Progenitor cell of endocrine pancreas (in vitro differentiated cells): ENCODE results near the gene GMNC. TPM values are rescaled to one million over a fixed set of nuclear protein-coding genes. Genes with fewer than 3 reads are reported as not detected.
A peak's percentile ranks its signal among the peaks of the same experiment; 100 is the strongest.
"Not testable (repeated sequence)": the region's sequence is repeated elsewhere in the genome, so short reads cannot be mapped to it uniquely, and the experiment has no call there.

ENCODE experiments used
- DNase-seq: peaks from one replicate; pipeline ENCODE4 v3.0.0; 2021; ENCODE audit warnings: low spot score; ENCODE audit not compliant: unreplicated experiment
- H3K27ac Mint-ChIP-seq: 2 replicates; pipeline ENCODE4 v1.8.0; 2021; ENCODE audit warnings: mild to moderate bottlenecking, moderate library complexity, mixed read lengths
- H3K27me3 Mint-ChIP-seq: 2 replicates; pipeline ENCODE4 v1.8.0; 2021; ENCODE audit warnings: mixed read lengths
- H3K36me3 Mint-ChIP-seq: 2 replicates; pipeline ENCODE4 v1.8.0; 2022; ENCODE audit warnings: mixed read lengths; ENCODE audit not compliant: insufficient read depth
- H3K4me1 Mint-ChIP-seq: 2 replicates; pipeline ENCODE4 v1.8.0; 2021; ENCODE audit warnings: low read depth, mixed read lengths
- H3K4me3 Mint-ChIP-seq: 2 replicates; pipeline ENCODE4 v1.8.0; 2021; ENCODE audit warnings: low read depth, mild to moderate bottlenecking, moderate library complexity, mixed read lengths
- H3K9me3 Mint-ChIP-seq: 2 replicates; pipeline ENCODE4 v1.8.0; 2021; ENCODE audit warnings: low read depth, mixed read lengths
- total RNA-seq: library from RNA; stranded (reverse); gene quantifications from 2 replicates; pipeline ENCODE4 v1.2.1, GENCODE V29; 2021
- TF ChIP-seq, protein P1 (sequence below): fragments of 200-600 bp; sonication (generic); IDR thresholded peaks from one replicate; pipeline ENCODE4 v1.5.0; 2021; ENCODE audit warnings: antibody characterized with exemption, mild to moderate bottlenecking; ENCODE audit not compliant: unreplicated experiment

GMNC gene
- total RNA-seq, 1 donor from 2014 or later, result not detected

DNA sequence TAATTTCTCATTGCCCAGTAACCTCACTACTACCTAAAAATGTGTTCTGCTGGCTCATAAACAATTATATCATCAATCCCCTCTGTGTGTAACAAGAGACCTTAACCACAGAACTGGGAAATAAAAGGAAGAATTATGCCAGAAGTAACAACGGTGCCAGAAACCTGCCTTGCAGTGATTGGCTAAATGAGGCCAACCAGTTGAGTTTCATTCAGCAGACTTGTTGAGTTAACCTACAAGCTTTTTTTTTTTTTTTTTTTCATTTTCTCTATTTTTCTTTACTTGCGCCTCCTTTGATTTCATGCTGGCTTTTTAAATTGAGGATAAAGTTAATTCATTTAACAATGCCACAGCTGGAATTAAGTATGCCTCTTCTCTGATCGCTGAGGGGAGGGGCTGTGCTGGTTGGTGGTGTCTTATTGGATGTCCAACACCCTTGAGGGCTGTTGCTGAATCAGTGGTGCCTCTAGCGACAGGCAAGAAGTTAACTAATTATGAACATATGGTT, 30.0 kb upstream of the GMNC start:
- H3K4me3 Mint-ChIP-seq, result no peak overlapping the region
- H3K4me1 Mint-ChIP-seq, result no peaks in the 10 kb centered on the region
- H3K27me3 Mint-ChIP-seq, result no peaks in the 10 kb centered on the region
- no peak overlapping the region for H3K27ac Mint-ChIP-seq
- no peak for DNase-seq
- no peaks in the 10 kb centered on the region for H3K36me3 Mint-ChIP-seq
- H3K9me3 Mint-ChIP-seq, result peaks cover 22% of the 10 kb centered on the region
- TF ChIP-seq, protein P1, sequence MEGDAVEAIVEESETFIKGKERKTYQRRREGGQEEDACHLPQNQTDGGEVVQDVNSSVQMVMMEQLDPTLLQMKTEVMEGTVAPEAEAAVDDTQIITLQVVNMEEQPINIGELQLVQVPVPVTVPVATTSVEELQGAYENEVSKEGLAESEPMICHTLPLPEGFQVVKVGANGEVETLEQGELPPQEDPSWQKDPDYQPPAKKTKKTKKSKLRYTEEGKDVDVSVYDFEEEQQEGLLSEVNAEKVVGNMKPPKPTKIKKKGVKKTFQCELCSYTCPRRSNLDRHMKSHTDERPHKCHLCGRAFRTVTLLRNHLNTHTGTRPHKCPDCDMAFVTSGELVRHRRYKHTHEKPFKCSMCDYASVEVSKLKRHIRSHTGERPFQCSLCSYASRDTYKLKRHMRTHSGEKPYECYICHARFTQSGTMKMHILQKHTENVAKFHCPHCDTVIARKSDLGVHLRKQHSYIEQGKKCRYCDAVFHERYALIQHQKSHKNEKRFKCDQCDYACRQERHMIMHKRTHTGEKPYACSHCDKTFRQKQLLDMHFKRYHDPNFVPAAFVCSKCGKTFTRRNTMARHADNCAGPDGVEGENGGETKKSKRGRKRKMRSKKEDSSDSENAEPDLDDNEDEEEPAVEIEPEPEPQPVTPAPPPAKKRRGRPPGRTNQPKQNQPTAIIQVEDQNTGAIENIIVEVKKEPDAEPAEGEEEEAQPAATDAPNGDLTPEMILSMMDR, result no peak

DNA sequence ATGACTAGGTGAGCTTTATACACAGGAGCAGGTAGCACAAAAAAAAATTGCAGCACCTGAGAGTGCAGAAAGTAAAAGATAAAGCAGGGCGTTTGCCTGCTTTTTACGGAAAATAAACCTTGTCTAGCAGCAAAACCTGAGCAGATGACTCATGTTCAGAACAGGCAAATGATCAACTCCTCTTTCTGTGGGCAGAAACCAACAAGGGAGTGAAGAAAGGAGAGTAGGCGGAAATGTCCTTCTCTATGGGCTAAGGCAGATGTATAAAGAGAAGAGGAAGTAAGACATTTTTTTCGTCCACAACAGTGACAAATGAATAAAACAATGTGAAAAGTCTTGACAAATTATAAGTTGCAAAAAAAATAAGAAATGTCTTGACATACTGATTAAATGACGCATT, 24.5 kb upstream of the GMNC start:
- Mint-ChIP-seq H3K27me3 (no peaks in the 10 kb centered on the region), H3K4me1 (peaks cover 3% of the 10 kb centered on the region), H3K27ac (no peak overlapping the region), H3K36me3 (no peaks in the 10 kb centered on the region), H3K4me3 (no peak overlapping the region), H3K9me3 (no peaks in the 10 kb centered on the region)
- DNase-seq, result no peak
- TF ChIP-seq, protein P1, result no peak

DNA sequence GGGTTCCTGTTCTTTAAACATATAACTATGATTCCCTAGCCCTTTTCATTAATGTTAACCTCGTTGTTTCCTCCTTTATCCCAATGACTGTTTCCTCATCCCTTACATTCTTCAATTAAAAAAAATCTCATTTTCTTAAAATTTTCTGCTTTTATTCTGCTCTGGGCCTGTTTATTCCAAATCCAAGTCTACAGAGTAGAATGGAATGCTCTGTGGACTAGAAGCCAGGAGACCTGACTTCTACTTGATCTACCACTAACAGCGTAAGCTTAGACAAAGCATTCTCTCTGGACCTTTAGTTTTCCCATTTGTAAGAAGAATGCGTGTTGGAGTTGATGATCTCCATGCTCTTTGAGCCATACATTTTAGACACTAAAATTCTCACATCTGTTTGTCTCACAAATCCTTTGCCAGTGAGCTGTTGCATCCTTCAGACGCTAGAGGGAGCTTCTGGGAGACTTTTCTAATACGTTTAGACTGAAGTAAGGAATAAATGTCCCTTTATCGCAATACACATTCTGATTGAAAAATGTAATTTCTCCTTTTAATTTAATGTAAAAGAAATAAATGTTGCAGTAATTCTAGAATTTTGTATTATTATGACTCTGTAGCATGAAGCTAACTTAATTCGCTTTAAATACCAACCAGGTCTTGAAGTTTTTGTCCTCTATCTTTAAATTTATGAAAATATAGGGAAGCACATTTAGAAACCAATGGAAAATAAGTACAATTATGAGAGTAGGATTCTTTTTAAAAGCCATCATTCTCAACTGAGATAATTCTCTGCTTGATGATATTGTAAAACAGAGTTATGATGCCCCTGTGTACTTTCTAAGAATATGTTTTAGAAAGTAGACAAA, 21.7 kb upstream of the GMNC start:
- Mint-ChIP-seq H3K4me3 (no peak overlapping the region), H3K36me3 (no peaks in the 10 kb centered on the region)

DNA sequence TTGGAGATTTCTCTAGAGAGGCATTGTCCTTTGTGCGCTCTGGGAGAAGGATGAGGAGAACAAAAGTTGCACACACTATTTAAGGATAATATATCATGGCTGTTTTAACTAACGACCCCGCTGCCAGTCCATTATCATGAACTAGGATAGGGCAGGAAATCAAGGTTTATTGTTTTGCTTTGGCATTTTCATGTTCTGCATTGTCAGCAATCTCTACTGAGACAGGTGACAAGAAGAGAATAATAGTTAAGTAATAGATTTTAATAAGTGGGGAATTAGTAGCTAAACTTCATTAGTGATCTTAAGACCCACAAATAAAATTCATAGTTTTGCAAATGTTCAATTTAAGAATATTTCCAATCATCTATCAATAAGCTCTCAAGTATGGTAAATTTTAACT, 20.6 kb upstream of the GMNC start:
- Mint-ChIP-seq H3K36me3 (no peaks in the 10 kb centered on the region), H3K9me3 (no peaks in the 10 kb centered on the region), H3K27ac (no peak overlapping the region), H3K4me1 (peaks cover 3% of the 10 kb centered on the region), H3K27me3 (no peaks in the 10 kb centered on the region), H3K4me3 (no peak overlapping the region)
- TF ChIP-seq, protein P1, result no peak
- DNase-seq, result no peak

More for the DNA sequence above, 21.7 kb upstream of the GMNC start:
- TF ChIP-seq, protein P1, result peak; percentile 91
- no peaks in the 10 kb centered on the region for H3K9me3 Mint-ChIP-seq
- peaks cover 3% of the 10 kb centered on the region for H3K4me1 Mint-ChIP-seq
- H3K27ac Mint-ChIP-seq, result no peak overlapping the region
- no peaks in the 10 kb centered on the region for H3K27me3 Mint-ChIP-seq
- no peak for DNase-seq

DNA sequence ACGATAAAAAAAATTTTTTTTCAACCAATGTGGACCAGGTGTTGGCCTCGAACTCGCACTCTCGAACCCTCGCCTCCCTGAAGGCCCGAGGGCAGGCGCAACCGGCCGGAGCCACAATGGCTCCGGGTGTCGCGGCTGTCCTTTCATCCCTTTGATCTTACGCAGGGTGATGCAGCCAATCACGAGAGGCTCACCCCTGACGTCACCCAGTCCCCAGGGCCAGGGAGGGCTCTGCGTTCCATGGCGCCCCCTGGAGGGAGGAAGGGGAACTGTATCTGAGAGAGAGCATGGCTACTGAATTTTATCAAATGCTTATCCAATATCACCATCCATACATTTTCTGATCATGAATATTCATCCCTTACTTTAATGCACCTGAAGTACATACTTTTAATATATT, 15.4 kb upstream of the GMNC start:
- Mint-ChIP-seq H3K27ac (no peak overlapping the region), H3K4me1 (peaks cover 2% of the 10 kb centered on the region), H3K36me3 (no peaks in the 10 kb centered on the region), H3K9me3 (no peaks in the 10 kb centered on the region), H3K27me3 (no peaks in the 10 kb centered on the region), H3K4me3 (no peak overlapping the region)
- DNase-seq, result no peak
- TF ChIP-seq, protein P1, result peak; percentile 21

DNA sequence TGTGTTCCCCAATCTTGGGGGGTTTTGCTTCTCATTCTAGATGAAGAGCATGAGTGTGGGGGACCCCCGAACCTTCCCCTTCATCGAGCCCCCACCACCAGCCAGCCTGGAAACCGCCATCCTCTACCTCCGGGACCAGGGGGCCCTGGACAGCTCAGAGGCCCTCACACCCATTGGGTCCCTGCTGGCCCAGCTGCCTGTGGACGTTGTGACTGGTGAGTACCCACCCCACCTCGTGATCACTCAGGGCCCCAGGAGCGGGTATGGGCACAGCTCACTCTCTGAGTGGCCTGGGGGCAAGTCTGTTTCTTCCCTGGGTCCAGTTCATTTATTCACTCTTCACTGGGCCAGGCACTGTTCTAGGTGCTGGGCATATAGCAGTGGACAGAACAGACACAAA, 13.9 kb upstream of the GMNC start:
- not testable (repeated sequence) for H3K9me3 Mint-ChIP-seq, H3K4me1 Mint-ChIP-seq, H3K4me3 Mint-ChIP-seq, H3K27ac Mint-ChIP-seq, H3K27me3 Mint-ChIP-seq, H3K36me3 Mint-ChIP-seq, DNase-seq

DNA sequence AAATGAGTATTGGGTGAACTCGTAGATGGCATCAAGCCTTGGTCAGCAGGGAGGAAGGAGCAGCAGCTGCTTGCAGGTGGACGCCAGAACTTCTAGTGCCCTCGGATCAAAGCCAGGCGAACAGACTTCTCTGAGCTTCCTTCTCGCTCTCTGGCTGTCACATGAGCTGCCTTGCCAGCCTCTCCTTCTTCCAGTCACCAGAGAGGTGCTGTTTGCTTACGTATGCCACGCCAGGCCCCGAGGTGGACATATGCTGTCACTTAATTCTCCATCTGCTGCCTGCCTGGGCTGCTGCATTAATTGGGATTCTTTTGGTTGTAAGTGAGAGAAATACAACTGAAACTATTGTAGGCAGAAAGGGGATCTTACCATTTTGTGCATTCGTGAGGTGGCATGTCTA, 12.6 kb upstream of the GMNC start:
- not testable (repeated sequence) for H3K27me3 Mint-ChIP-seq, H3K4me1 Mint-ChIP-seq, H3K36me3 Mint-ChIP-seq, H3K9me3 Mint-ChIP-seq, H3K27ac Mint-ChIP-seq, H3K4me3 Mint-ChIP-seq, DNase-seq
